Ishikawa (cell line): Measurements from ENCODE around the gene SYT1.

Source experiments
- CEBPB ChIP-seq: IDR thresholded peaks from 2 replicates; pipeline ENCODE4 v1.6.1; 2012
- CREB1 ChIP-seq: IDR thresholded peaks from 2 replicates; pipeline ENCODE4 v1.6.1; 2012; ENCODE audit warnings: low read depth
- EGR1 ChIP-seq: IDR thresholded peaks from 2 replicates; pipeline ENCODE4 v1.6.1; 2012
- EP300 ChIP-seq: IDR thresholded peaks from 2 replicates; pipeline ENCODE4 v1.6.1; 2012; ENCODE audit warnings: borderline replicate concordance
- FOXM1 ChIP-seq: IDR thresholded peaks from 2 replicates; pipeline ENCODE4 v1.6.1; 2012; ENCODE audit warnings: low read depth, borderline replicate concordance
- MAX ChIP-seq: IDR thresholded peaks from 2 replicates; pipeline ENCODE4 v1.6.1; 2012
- NFIC ChIP-seq: IDR thresholded peaks from 2 replicates; pipeline ENCODE4 v1.6.1; 2012
- RAD21 ChIP-seq: IDR thresholded peaks from 2 replicates; pipeline ENCODE4 v1.6.1; 2012; ENCODE audit warnings: low read depth
- REST ChIP-seq: IDR thresholded peaks from 2 replicates; pipeline ENCODE4 v1.6.1; 2012; ENCODE audit warnings: low read depth, mild to moderate bottlenecking
- TAF1 ChIP-seq: IDR thresholded peaks from 2 replicates; pipeline ENCODE4 v1.6.1; 2012; ENCODE audit warnings: low read depth, mild to moderate bottlenecking
- TCF12 ChIP-seq: IDR thresholded peaks from 2 replicates; pipeline ENCODE4 v1.6.1; 2012; ENCODE audit warnings: low read depth
- TEAD4 ChIP-seq: IDR thresholded peaks from 2 replicates; pipeline ENCODE4 v1.6.1; 2012
- USF1 ChIP-seq: IDR thresholded peaks from 2 replicates; pipeline ENCODE4 v1.6.1; 2012
- YY1 ChIP-seq: IDR thresholded peaks from 2 replicates; pipeline ENCODE4 v1.6.1; 2012; ENCODE audit warnings: low read depth
- ZBTB7A ChIP-seq: IDR thresholded peaks from 2 replicates; pipeline ENCODE4 v1.6.1; 2012; ENCODE audit warnings: low read depth

The SYT1 gene

GRCh38 chr12:79371226-79371625 lies 506.7 kb downstream of the SYT1 start:
- TF ChIP-seq REST (no peak), MAX (no peak), TEAD4 (no peak), RAD21 (no peak), NFIC (no peak), EP300 (no peak), USF1 (no peak), EGR1 (no peak), YY1 (no peak), CEBPB (no peak), FOXM1 (no peak), ZBTB7A (no peak), CREB1 (no peak), TAF1 (no peak), TCF12 (no peak)

GRCh38 chr12:79373896-79374499 lies 509.4 kb downstream of the SYT1 start:
- TF ChIP-seq RAD21 (peak; percentile 81), EGR1 (no peak)

- TF ChIP-seq RAD21 = peak; percentile 22; the same call in 1 of the 2 replicates
- no peak for TF ChIP-seq TAF1
- TF ChIP-seq CREB1 = no peak
- TF ChIP-seq NFIC = no peak
- no peak for TF ChIP-seq YY1
- TF ChIP-seq TEAD4 = no peak
- no peak for TF ChIP-seq CEBPB
- no peak for TF ChIP-seq EGR1
These were observed 510.0 kb downstream of the SYT1 start for GRCh38 chr12:79374545-79374944.

- TF ChIP-seq TAF1 (no peak), CREB1 (no peak), RAD21 (no peak), REST (no peak), YY1 (no peak), USF1 (no peak), NFIC (no peak)
These were observed 510.5 kb downstream of the SYT1 start for GRCh38 chr12:79375050-79375449.

GRCh38 chr12:79378496-79378895 lies 513.9 kb downstream of the SYT1 start:
- TF ChIP-seq TEAD4 = no peak
- TF ChIP-seq RAD21 = no peak

- TF ChIP-seq EGR1 (no peak), CEBPB (no peak), MAX (no peak), EP300 (no peak), YY1 (no peak), USF1 (no peak), CREB1 (no peak), TEAD4 (no peak), NFIC (no peak), RAD21 (no peak), FOXM1 (no peak), TAF1 (no peak), TCF12 (no peak), REST (no peak)
These were observed 515.8 kb downstream of the SYT1 start for GRCh38 chr12:79380402-79380801.
